Smooth muscle cell (in vitro differentiated cells): ENCODE data around the gene SLC24A4. TPM values are rescaled to one million over a fixed set of nuclear protein-coding genes. Genes with fewer than 3 reads are reported as not detected.

Experiments
- DNase-seq: peaks from one replicate; lab custom pipeline; 2025; ENCODE audit not compliant: unreplicated experiment; lab: John Stamatoyannopoulos, UW
- H2AFZ ChIP-seq: fragments of 200-600 bp; sonication (generic); 2 replicates; pipeline ENCODE4 v1.6.0; 2016; ENCODE audit warnings: antibody characterized with exemption, low read depth, mild to moderate bottlenecking
- H3F3A ChIP-seq: fragments of 200-600 bp; sonication (generic); 2 replicates; pipeline ENCODE4 v1.6.0; 2017; ENCODE audit warnings: antibody characterized with exemption, low read depth
- H3K27ac ChIP-seq: fragments of 200-600 bp; sonication (generic); 2 replicates; pipeline ENCODE4 v1.5.1; 2016; ENCODE audit warnings: low read depth, mild to moderate bottlenecking
- H3K27me3 ChIP-seq: fragments of 200-600 bp; sonication (generic); 2 replicates; pipeline ENCODE4 v1.6.1; 2016; ENCODE audit warnings: low read depth, mild to moderate bottlenecking
- H3K36me3 ChIP-seq: fragments of 200-600 bp; sonication (generic); 2 replicates; pipeline ENCODE4 v1.5.1; 2016; ENCODE audit warnings: low read depth
- H3K4me1 ChIP-seq: fragments of 200-600 bp; sonication (generic); 2 replicates; pipeline ENCODE4 v1.5.1; 2016; ENCODE audit warnings: low read depth
- H3K4me2 ChIP-seq: fragments of 200-600 bp; sonication (generic); 2 replicates; pipeline ENCODE4 v1.6.0; 2016; ENCODE audit warnings: mild to moderate bottlenecking
- H3K4me3 ChIP-seq: fragments of 200-600 bp; sonication (generic); 2 replicates; pipeline ENCODE4 v1.5.1; 2016; ENCODE audit warnings: mild to moderate bottlenecking
- H3K79me2 ChIP-seq: fragments of 200-600 bp; sonication (generic); 2 replicates; pipeline ENCODE4 v1.6.0; 2016; ENCODE audit warnings: low read depth, mild to moderate bottlenecking
- H3K9ac ChIP-seq: fragments of 200-600 bp; sonication (generic); 2 replicates; pipeline ENCODE4 v1.6.0; 2016; ENCODE audit warnings: low read depth
- H3K9me3 ChIP-seq: fragments of 200-600 bp; sonication (generic); replicated peaks from 2 replicates; pipeline ENCODE4 v1.5.1; 2016; ENCODE audit warnings: low read depth
- H4K20me1 ChIP-seq: fragments of 200-600 bp; sonication (generic); 2 replicates; pipeline ENCODE4 v1.6.0; 2016; ENCODE audit warnings: low read depth
- CTCF ChIP-seq: fragments of 200-600 bp; sonication (generic); IDR thresholded peaks from 2 replicates; pipeline ENCODE4 v1.5.1; 2017; ENCODE audit warnings: borderline replicate concordance, mild to moderate bottlenecking, antibody characterized with exemption; ENCODE audit not compliant: insufficient read depth, poor library complexity, severe bottlenecking
- WGBS: methylation state at CpG from one replicate; pipeline ENCODE4 v1.1.7; 2016; ENCODE audit warnings: low lambda C conversion rate; 5-methylcytosine and 5-hydroxymethylcytosine counted together
- polyA plus RNA-seq: library from polyadenylated mRNA; unstranded; fragments of >200 nt; fragmentation: Nextera tagmentation; extraction: Ambion mirVana; gene quantifications from 2 replicates; pipeline ENCODE4 v1.2.1, GENCODE V29; 2016
- total RNA-seq: library from RNA; depleted of rRNA; stranded (reverse); fragments of >200 nt; gene quantifications from 2 replicates; pipeline ENCODE4 v1.2.3, GENCODE V29; 2014

Gene SLC24A4
- total and polyA plus RNA-seq, 2 experiments from 2014 or later, result 0.58 TPM; not detected in 1

- Histone ChIP-seq H3K9me3 (no peaks in the 10 kb centered on the region), H3K79me2 (no peaks in the 10 kb centered on the region), H4K20me1 (no peaks in the 10 kb centered on the region), H3K27me3 (peaks cover 5% of the 10 kb centered on the region), H3F3A (no peaks in the 10 kb centered on the region), H3K4me1 (no peaks in the 10 kb centered on the region), H2AFZ (no peak overlapping the region), H3K4me3 (no peak overlapping the region), H3K9ac (no peak overlapping the region), H3K36me3 (no peaks in the 10 kb centered on the region), H3K27ac (no peak overlapping the region), H3K4me2 (no peak overlapping the region)
- 81% methylated on average over 11 of the region's 11 CpGs for WGBS
- no peak for DNase-seq
- no peak for TF ChIP-seq CTCF
These were observed 7.7 kb upstream of the SLC24A4 start for GRCh38 chr14:92315050-92315805.

GRCh38 chr14:92316176-92316575 lies 6.8 kb upstream of the SLC24A4 start:
- H2AFZ ChIP-seq, result no peak overlapping the region
- H3K4me1 ChIP-seq, result no peaks in the 10 kb centered on the region
- no peaks in the 10 kb centered on the region for H4K20me1 ChIP-seq
- H3K27ac ChIP-seq, result no peak overlapping the region
- H3K9me3 ChIP-seq, result no peaks in the 10 kb centered on the region
- no peak overlapping the region for H3K9ac ChIP-seq
- no peak overlapping the region for H3K4me3 ChIP-seq
- H3K4me2 ChIP-seq, result no peak overlapping the region
- no peak for DNase-seq
- no peaks in the 10 kb centered on the region for H3K36me3 ChIP-seq
- no peaks in the 10 kb centered on the region for H3F3A ChIP-seq
- TF ChIP-seq CTCF, result no peak
- 62% methylated on average over 4 of the region's 4 CpGs for WGBS
- H3K27me3 ChIP-seq, result peaks cover 15% of the 10 kb centered on the region
- H3K79me2 ChIP-seq, result no peaks in the 10 kb centered on the region

GRCh38 chr14:92316937-92317336 lies 6.0 kb upstream of the SLC24A4 start:
- no peaks in the 10 kb centered on the region for H4K20me1 ChIP-seq
- peaks cover 22% of the 10 kb centered on the region for H3K27me3 ChIP-seq
- H3K27ac ChIP-seq, result no peak overlapping the region
- no peak overlapping the region for H3K4me3 ChIP-seq
- TF ChIP-seq CTCF, result no peak
- no peaks in the 10 kb centered on the region for H3K79me2 ChIP-seq
- H3F3A ChIP-seq, result no peaks in the 10 kb centered on the region
- 85% methylated on average over 6 of the region's 6 CpGs for WGBS
- DNase-seq, result no peak
- H3K36me3 ChIP-seq, result no peaks in the 10 kb centered on the region
- no peak overlapping the region for H2AFZ ChIP-seq
- no peaks in the 10 kb centered on the region for H3K4me1 ChIP-seq
- no peaks in the 10 kb centered on the region for H3K9me3 ChIP-seq
- H3K4me2 ChIP-seq, result no peak overlapping the region
- no peak overlapping the region for H3K9ac ChIP-seq

- Histone ChIP-seq H3K79me2 (no peaks in the 10 kb centered on the region), H3K4me1 (peaks cover under 1% of the 10 kb centered on the region), H3K4me3 (no peak overlapping the region), H3F3A (no peaks in the 10 kb centered on the region), H2AFZ (no peak overlapping the region), H3K9ac (no peak overlapping the region), H3K4me2 (no peak overlapping the region), H3K9me3 (no peaks in the 10 kb centered on the region), H3K27ac (no peak overlapping the region), H3K36me3 (no peaks in the 10 kb centered on the region), H3K27me3 (peaks cover 28% of the 10 kb centered on the region), H4K20me1 (no peaks in the 10 kb centered on the region)
- no peak for DNase-seq
- 32% methylated on average over 5 of the region's 5 CpGs for WGBS
- TF ChIP-seq CTCF, result no peak
These were observed 5.5 kb upstream of the SLC24A4 start for GRCh38 chr14:92317511-92317910.
